Immature natural killer cell (primary cell): ENCODE measurements around the gene SPP1. TPM values are rescaled to one million over a fixed set of nuclear protein-coding genes. Genes with fewer than 3 reads are reported as not detected.
"Not testable (repeated sequence)": the region's sequence is repeated elsewhere in the genome, so short reads cannot be mapped to it uniquely, and the experiment has no call there.

Source experiments
- DNase-seq, 3 donors: peaks; one replicate each; pipeline ENCODE4 v3.0.0; 2022; ENCODE audit warnings: mixed read lengths in 1 of 3
- H3K27ac Mint-ChIP-seq, 6 donors: one replicate each; pipeline ENCODE4 v1.8.0; 2020; ENCODE audit warnings: mixed read lengths in 6 of 6, mild to moderate bottlenecking in 5 of 6, inconsistent platforms in 4 of 6, moderate library complexity in 3 of 6
- H3K27me3 Mint-ChIP-seq, 3 donors: one replicate each; pipeline ENCODE4 v1.8.0; 2020 to 2021; ENCODE audit warnings: low read depth in 3 of 3, mild to moderate bottlenecking in 3 of 3, mixed read lengths in 3 of 3, moderate library complexity in 3 of 3, inconsistent platforms in 1 of 3
- H3K36me3 Mint-ChIP-seq, 3 donors: one replicate each; pipeline ENCODE4 v1.8.0; 2020; ENCODE audit warnings: mixed read lengths in 3 of 3, inconsistent platforms in 2 of 3, mild to moderate bottlenecking in 2 of 3
- H3K4me1 Mint-ChIP-seq, 2 donors: one replicate each; pipeline ENCODE4 v1.8.0; 2020; ENCODE audit warnings: inconsistent platforms in 2 of 2, mild to moderate bottlenecking in 2 of 2, mixed read lengths in 2 of 2, moderate library complexity in 1 of 2
- H3K4me3 Mint-ChIP-seq, 5 donors: one replicate each; pipeline ENCODE4 v1.8.0; 2020; ENCODE audit warnings: mild to moderate bottlenecking in 5 of 5, mixed read lengths in 5 of 5, inconsistent platforms in 3 of 5, moderate library complexity in 3 of 5
- H3K9me3 Mint-ChIP-seq, 6 donors: one replicate each; pipeline ENCODE4 v1.8.0; 2020; ENCODE audit warnings: mild to moderate bottlenecking in 6 of 6, mixed read lengths in 6 of 6, inconsistent platforms in 4 of 6, moderate library complexity in 3 of 6
- polyA plus RNA-seq, 3 donors: library from polyadenylated mRNA; unstranded; fragments of 300-500 nt; fragmentation: Illumina TruSeq; gene quantifications; one replicate each; pipeline ENCODE4 v1.2.3, GENCODE V29; 2021

SPP1 gene
- polyA plus RNA-seq, 3 donors from 2014 or later: not detected

GRCh38 chr4:87983996-87984395 is 8.5 kb downstream of the SPP1 start:
- no peaks in the 10 kb centered on the region for H3K9me3 Mint-ChIP-seq
- H3K36me3 Mint-ChIP-seq: no peaks in the 10 kb centered on the region
- H3K27ac Mint-ChIP-seq: no peak overlapping the region
- H3K4me3 Mint-ChIP-seq: no peak overlapping the region
- no peaks in the 10 kb centered on the region for H3K4me1 Mint-ChIP-seq
- no peak for DNase-seq
- peaks cover 0 to 17% (median 4%) of the 10 kb centered on the region in 3 donors for H3K27me3 Mint-ChIP-seq

GRCh38 chr4:87985097-87985886 is 9.8 kb downstream of the SPP1 start:
- Mint-ChIP-seq H3K27ac (no peak overlapping the region), H3K36me3 (no peaks in the 10 kb centered on the region)

GRCh38 chr4:87985887-87986200 is 10.3 kb downstream of the SPP1 start:
- H3K4me3 Mint-ChIP-seq: no peak overlapping the region
- H3K36me3 Mint-ChIP-seq: no peaks in the 10 kb centered on the region
- no peaks in the 10 kb centered on the region for H3K9me3 Mint-ChIP-seq
- no peaks in the 10 kb centered on the region for H3K4me1 Mint-ChIP-seq
- no peak for DNase-seq
- H3K27me3 Mint-ChIP-seq: peaks cover 0 to 10% (median 2%) of the 10 kb centered on the region in 3 donors
- H3K27ac Mint-ChIP-seq: no peak overlapping the region

More at GRCh38 chr4:87985097-87985886, 9.8 kb downstream of the SPP1 start:
- no peaks in the 10 kb centered on the region for H3K9me3 Mint-ChIP-seq
- H3K4me1 Mint-ChIP-seq: no peaks in the 10 kb centered on the region
- no peak overlapping the region for H3K4me3 Mint-ChIP-seq
- DNase-seq: peak in 2 of 3 donors; percentile 25 to 26
- peaks cover 0 to 10% (median 2%) of the 10 kb centered on the region in 3 donors for H3K27me3 Mint-ChIP-seq

- DNase-seq: no peak
- H3K27ac Mint-ChIP-seq: no peak overlapping the region
- peaks cover 0 to 10% (median 4%) of the 10 kb centered on the region in 3 donors for H3K27me3 Mint-ChIP-seq
- no peak overlapping the region for H3K4me3 Mint-ChIP-seq
- H3K9me3 Mint-ChIP-seq: no peaks in the 10 kb centered on the region
- H3K4me1 Mint-ChIP-seq: no peaks in the 10 kb centered on the region
- no peaks in the 10 kb centered on the region for H3K36me3 Mint-ChIP-seq
Measured at GRCh38 chr4:87986508-87986907, 11.0 kb downstream of the SPP1 start.

GRCh38 chr4:87989765-87990164 is 14.3 kb downstream of the SPP1 start:
- no peaks in the 10 kb centered on the region for H3K9me3 Mint-ChIP-seq
- H3K36me3 Mint-ChIP-seq: no peaks in the 10 kb centered on the region
- H3K4me1 Mint-ChIP-seq: no peaks in the 10 kb centered on the region
- peaks cover 0 to 12% (median 8%) of the 10 kb centered on the region in 3 donors for H3K27me3 Mint-ChIP-seq
- H3K4me3 Mint-ChIP-seq: no peak overlapping the region
- no peak overlapping the region for H3K27ac Mint-ChIP-seq
- DNase-seq: no peak

GRCh38 chr4:87995435-87995834 is 19.9 kb downstream of the SPP1 start:
- no peak for DNase-seq
- no peak overlapping the region for H3K4me3 Mint-ChIP-seq
- no peaks in the 10 kb centered on the region for H3K36me3 Mint-ChIP-seq
- no peak overlapping the region for H3K27ac Mint-ChIP-seq
- no peaks in the 10 kb centered on the region for H3K9me3 Mint-ChIP-seq
- no peaks in the 10 kb centered on the region for H3K4me1 Mint-ChIP-seq
- H3K27me3 Mint-ChIP-seq: peaks cover 0 to 11% (median 10%) of the 10 kb centered on the region in 3 donors

GRCh38 chr4:87999191-87999691 is 23.7 kb downstream of the SPP1 start:
- H3K27ac Mint-ChIP-seq, H3K4me3 Mint-ChIP-seq, H3K9me3 Mint-ChIP-seq: not testable (repeated sequence)

GRCh38 chr4:88001871-88002270 is 26.4 kb downstream of the SPP1 start:
- H3K9me3 Mint-ChIP-seq: no peaks in the 10 kb centered on the region
- H3K4me1 Mint-ChIP-seq: peaks cover 4 to 7% of the 10 kb centered on the region in 2 donors
- H3K4me3 Mint-ChIP-seq: no peak overlapping the region
- no peak for DNase-seq
- H3K27ac Mint-ChIP-seq: no peak overlapping the region
- H3K36me3 Mint-ChIP-seq: no peaks in the 10 kb centered on the region
- peaks cover 0 to 5% (median 4%) of the 10 kb centered on the region in 3 donors for H3K27me3 Mint-ChIP-seq

More at GRCh38 chr4:87999191-87999691, 23.7 kb downstream of the SPP1 start:
- DNase-seq, H3K36me3 Mint-ChIP-seq, H3K4me1 Mint-ChIP-seq, H3K27me3 Mint-ChIP-seq: not testable (repeated sequence)

- peaks cover 7 to 10% of the 10 kb centered on the region in 2 donors for H3K4me1 Mint-ChIP-seq
- no peak overlapping the region for H3K27ac Mint-ChIP-seq
Measured at GRCh38 chr4:88002786-88003185, 27.3 kb downstream of the SPP1 start.

GRCh38 chr4:88003261-88003660 is 27.7 kb downstream of the SPP1 start:
- Mint-ChIP-seq H3K27ac (no peak overlapping the region), H3K27me3 (peaks cover 0 to 6% (median 0%) of the 10 kb centered on the region in 3 donors), H3K36me3 (no peaks in the 10 kb centered on the region)

More at GRCh38 chr4:88002786-88003185, 27.3 kb downstream of the SPP1 start:
- no peaks in the 10 kb centered on the region for H3K36me3 Mint-ChIP-seq
- DNase-seq: no peak
- H3K4me3 Mint-ChIP-seq: no peak overlapping the region
- H3K27me3 Mint-ChIP-seq: peaks cover 0 to 6% (median 1%) of the 10 kb centered on the region in 3 donors
- no peaks in the 10 kb centered on the region for H3K9me3 Mint-ChIP-seq

GRCh38 chr4:88005076-88005475 is 29.6 kb downstream of the SPP1 start:
- H3K4me1 Mint-ChIP-seq: peaks cover 17 to 23% of the 10 kb centered on the region in 2 donors
- H3K9me3 Mint-ChIP-seq: no peaks in the 10 kb centered on the region
- no peaks in the 10 kb centered on the region for H3K36me3 Mint-ChIP-seq
- peaks cover 0 to 4% (median 0%) of the 10 kb centered on the region in 3 donors for H3K27me3 Mint-ChIP-seq
- no peak for DNase-seq
- H3K4me3 Mint-ChIP-seq: peak overlapping the region in 1 of 5 donors; percentile 52
- no peak overlapping the region for H3K27ac Mint-ChIP-seq

More at GRCh38 chr4:88003261-88003660, 27.7 kb downstream of the SPP1 start:
- Mint-ChIP-seq H3K4me1 (peaks cover 7 to 10% of the 10 kb centered on the region in 2 donors), H3K4me3 (no peak overlapping the region), H3K9me3 (no peaks in the 10 kb centered on the region)
- no peak for DNase-seq

GRCh38 chr4:88005946-88006345 is 30.4 kb downstream of the SPP1 start:
- Mint-ChIP-seq H3K27ac (no peak overlapping the region), H3K4me3 (peak overlapping the region in 4 of 5 donors; percentile 41 to 92 (median 88)), H3K36me3 (no peaks in the 10 kb centered on the region), H3K9me3 (no peaks in the 10 kb centered on the region), H3K27me3 (peaks cover 0 to 4% (median 0%) of the 10 kb centered on the region in 3 donors), H3K4me1 (peaks cover 20 to 30% of the 10 kb centered on the region in 2 donors)
- no peak for DNase-seq

- Mint-ChIP-seq H3K27ac (peak overlapping the region in 4 of 6 donors; percentile 17 to 54 (median 46)), H3K4me3 (peak overlapping the region; percentile 70 to 92 (median 89)), H3K9me3 (no peaks in the 10 kb centered on the region), H3K36me3 (no peaks in the 10 kb centered on the region), H3K4me1 (peaks cover 20 to 38% of the 10 kb centered on the region in 2 donors), H3K27me3 (peaks cover 0 to 4% (median 2%) of the 10 kb centered on the region in 3 donors)
- no peak for DNase-seq
Measured at GRCh38 chr4:88006956-88007303, 31.4 kb downstream of the SPP1 start.

GRCh38 chr4:88007304-88008121 is 32.0 kb downstream of the SPP1 start, which contains the start of gene PKD2:
Gene PKD2, plus strand, starts transcription at chr4:88007635. Its CDS starts 99 bp downstream, at chr4:88007734.
- H3K27ac Mint-ChIP-seq: peak within 1 kb of the TSS in 4 of 6 donors; percentile 53 to 81 (median 78)
- no peaks in the 10 kb centered on the region for H3K9me3 Mint-ChIP-seq

More at GRCh38 chr4:88007304-88008121, 32.0 kb downstream of the SPP1 start, which contains the start of gene PKD2:
- H3K4me1 Mint-ChIP-seq: peaks cover 20 to 44% of the 10 kb centered on the region in 2 donors
- H3K36me3 Mint-ChIP-seq: no peaks in the 10 kb centered on the region
- peak; percentile 66 to 80 (median 68) for DNase-seq
- H3K4me3 Mint-ChIP-seq: peak within 1 kb of the TSS; percentile 91 to 95 (median 93)
- peaks cover 0 to 4% (median 2%) of the 10 kb centered on the region in 3 donors for H3K27me3 Mint-ChIP-seq
